Hepatocyte (in vitro differentiated cells): ENCODE data around the gene APOA4. TPM values are rescaled to one million over a fixed set of nuclear protein-coding genes. Genes with fewer than 3 reads are reported as not detected.

Experiments
- DNase-seq: peaks from one replicate; pipeline ENCODE4 v3.0.0-alpha.2; 2016; ENCODE audit warnings: low spot score
- H2AFZ ChIP-seq: fragments of 200-600 bp; sonication (generic); 2 replicates; pipeline ENCODE4 v1.6.0; 2016; ENCODE audit warnings: antibody characterized with exemption, mild to moderate bottlenecking
- H3K27ac ChIP-seq: fragments of 200-600 bp; sonication (generic); 2 replicates; pipeline ENCODE4 v1.5.1; 2016; ENCODE audit warnings: mild to moderate bottlenecking
- H3K27me3 ChIP-seq: fragments of 200-600 bp; sonication (generic); 2 replicates; pipeline ENCODE4 v1.6.1; 2016
- H3K36me3 ChIP-seq: fragments of 200-600 bp; sonication (generic); replicated peaks from 2 replicates; pipeline ENCODE4 v1.5.1; 2016; ENCODE audit warnings: low read depth; ENCODE audit not compliant: insufficient read depth
- H3K4me1 ChIP-seq: fragments of 200-600 bp; sonication (generic); 2 replicates; pipeline ENCODE4 v1.5.1; 2016; ENCODE audit warnings: mild to moderate bottlenecking, moderate library complexity; ENCODE audit not compliant: insufficient read depth
- H3K4me2 ChIP-seq: fragments of 200-600 bp; sonication (generic); 2 replicates; pipeline ENCODE4 v1.6.0; 2016
- H3K4me3 ChIP-seq: fragments of 200-600 bp; sonication (generic); 2 replicates; pipeline ENCODE4 v1.5.1; 2016; ENCODE audit warnings: mild to moderate bottlenecking
- H3K79me2 ChIP-seq: fragments of 200-600 bp; sonication (generic); 2 replicates; pipeline ENCODE4 v1.6.0; 2017; ENCODE audit warnings: mild to moderate bottlenecking
- H3K9me2 ChIP-seq: fragments of 200-600 bp; sonication (generic); replicated peaks from 2 replicates; pipeline ENCODE4 v1.6.0; 2017; ENCODE audit warnings: mild to moderate bottlenecking; ENCODE audit not compliant: insufficient read depth
- H3K9me3 ChIP-seq: fragments of 200-600 bp; sonication (generic); 2 replicates; pipeline ENCODE4 v1.5.1; 2016; ENCODE audit warnings: low read depth, mild to moderate bottlenecking
- H4K20me1 ChIP-seq: fragments of 200-600 bp; sonication (generic); 2 replicates; pipeline ENCODE4 v1.6.0; 2016; ENCODE audit warnings: mild to moderate bottlenecking; ENCODE audit not compliant: insufficient read depth, poor library complexity, severe bottlenecking
- EZH2 ChIP-seq: fragments of 200-600 bp; sonication (generic); IDR thresholded peaks from 2 replicates; pipeline ENCODE4 v1.6.1; 2016; ENCODE audit warnings: antibody characterized with exemption, mild to moderate bottlenecking, borderline replicate concordance
- EZH2phosphoT487 ChIP-seq: fragments of 200-600 bp; sonication (generic); IDR thresholded peaks from one replicate; pipeline ENCODE4 v1.6.1; 2018; ENCODE audit warnings: antibody characterized with exemption, mild to moderate bottlenecking, low read depth, moderate library complexity; ENCODE audit not compliant: unreplicated experiment, severe bottlenecking
- WGBS: methylation state at CpG from one replicate; pipeline ENCODE4 v1.1.6; 2016; ENCODE audit warnings: low lambda C conversion rate; ENCODE audit errors: missing lambda C conversion rate; 5-methylcytosine and 5-hydroxymethylcytosine counted together
- polyA plus RNA-seq: library from polyadenylated mRNA; unstranded; fragments of >200 nt; fragmentation: Nextera tagmentation; extraction: Ambion mirVana; gene quantifications from 2 replicates; pipeline ENCODE4 v1.2.1, GENCODE V29; 2016
- total RNA-seq: library from RNA; depleted of rRNA; stranded (reverse); fragments of >200 nt; gene quantifications from 2 replicates; pipeline ENCODE4 v1.2.3, GENCODE V29; 2014
- TF ChIP-seq, protein P1 (sequence below): fragments of 200-600 bp; sonication (generic); IDR thresholded peaks from 2 replicates; pipeline ENCODE4 v1.5.1; 2016; ENCODE audit warnings: antibody characterized with exemption, mild to moderate bottlenecking; ENCODE audit not compliant: poor library complexity

APOA4 gene
- total and polyA plus RNA-seq, 2 experiments from 2014 or later: 810 to 1,133 TPM

DNA sequence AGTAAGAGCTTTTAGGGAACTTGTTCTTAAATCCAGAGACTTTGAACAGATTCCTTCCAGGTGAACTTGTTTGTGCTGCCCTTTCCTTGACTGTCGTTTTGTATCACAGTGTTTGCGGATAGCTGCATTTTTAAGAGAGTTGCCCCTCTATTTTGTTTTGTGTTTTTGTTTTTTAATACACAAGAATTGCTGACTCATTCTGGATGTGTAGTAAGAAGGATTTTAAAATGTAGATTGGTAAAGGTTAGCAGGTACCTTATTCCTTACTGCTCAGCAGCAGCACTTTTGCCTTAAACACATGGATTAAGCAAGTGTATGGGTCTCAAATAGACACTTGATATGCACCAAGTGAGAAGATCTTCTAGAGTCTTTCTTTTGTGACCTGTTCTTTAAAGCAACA is 22.5 kb downstream of the APOA4 start:
- H3K27me3 ChIP-seq: no peaks in the 10 kb centered on the region
- H3K9me2 ChIP-seq: no peaks in the 10 kb centered on the region
- H3K27ac ChIP-seq: no peak overlapping the region
- no peaks in the 10 kb centered on the region for H3K9me3 ChIP-seq
- no peak overlapping the region for H3K4me3 ChIP-seq
- H3K4me2 ChIP-seq: no peak overlapping the region
- DNase-seq: no peak
- H2AFZ ChIP-seq: no peak overlapping the region
- no peaks in the 10 kb centered on the region for H3K79me2 ChIP-seq
- TF ChIP-seq EZH2phosphoT487 (no peak), EZH2 (no peak)
- TF ChIP-seq, protein P1, sequence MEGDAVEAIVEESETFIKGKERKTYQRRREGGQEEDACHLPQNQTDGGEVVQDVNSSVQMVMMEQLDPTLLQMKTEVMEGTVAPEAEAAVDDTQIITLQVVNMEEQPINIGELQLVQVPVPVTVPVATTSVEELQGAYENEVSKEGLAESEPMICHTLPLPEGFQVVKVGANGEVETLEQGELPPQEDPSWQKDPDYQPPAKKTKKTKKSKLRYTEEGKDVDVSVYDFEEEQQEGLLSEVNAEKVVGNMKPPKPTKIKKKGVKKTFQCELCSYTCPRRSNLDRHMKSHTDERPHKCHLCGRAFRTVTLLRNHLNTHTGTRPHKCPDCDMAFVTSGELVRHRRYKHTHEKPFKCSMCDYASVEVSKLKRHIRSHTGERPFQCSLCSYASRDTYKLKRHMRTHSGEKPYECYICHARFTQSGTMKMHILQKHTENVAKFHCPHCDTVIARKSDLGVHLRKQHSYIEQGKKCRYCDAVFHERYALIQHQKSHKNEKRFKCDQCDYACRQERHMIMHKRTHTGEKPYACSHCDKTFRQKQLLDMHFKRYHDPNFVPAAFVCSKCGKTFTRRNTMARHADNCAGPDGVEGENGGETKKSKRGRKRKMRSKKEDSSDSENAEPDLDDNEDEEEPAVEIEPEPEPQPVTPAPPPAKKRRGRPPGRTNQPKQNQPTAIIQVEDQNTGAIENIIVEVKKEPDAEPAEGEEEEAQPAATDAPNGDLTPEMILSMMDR: no peak
- H3K4me1 ChIP-seq: no peaks in the 10 kb centered on the region
- H3K36me3 ChIP-seq: no peaks in the 10 kb centered on the region
- WGBS: 89% methylated on average over 2 of the region's 2 CpGs
- H4K20me1 ChIP-seq: no peaks in the 10 kb centered on the region

DNA sequence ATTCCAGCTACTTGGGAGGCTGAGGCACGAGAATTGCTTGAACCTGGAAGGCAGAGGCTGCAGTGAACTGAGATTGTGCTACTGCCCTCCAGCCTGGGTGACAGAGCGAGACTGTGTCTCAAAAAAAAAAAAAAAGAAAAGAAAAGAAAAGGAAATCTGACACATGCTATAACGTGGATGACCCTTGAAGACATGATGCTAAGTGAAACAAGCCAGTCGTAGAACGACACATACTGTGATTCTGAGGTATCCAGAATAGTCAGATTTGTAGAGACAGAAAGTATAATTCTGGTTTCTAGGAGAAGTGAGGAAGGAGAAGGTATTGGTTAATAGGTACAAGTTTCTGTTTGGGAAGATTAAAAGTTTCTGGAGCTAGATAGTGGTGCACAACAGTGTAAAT is 24.7 kb downstream of the APOA4 start:
- WGBS: 92% methylated on average over 5 of the region's 5 CpGs
- TF ChIP-seq, protein P1: no peak
- no peak for TF ChIP-seq EZH2
- no peak for TF ChIP-seq EZH2phosphoT487

DNA sequence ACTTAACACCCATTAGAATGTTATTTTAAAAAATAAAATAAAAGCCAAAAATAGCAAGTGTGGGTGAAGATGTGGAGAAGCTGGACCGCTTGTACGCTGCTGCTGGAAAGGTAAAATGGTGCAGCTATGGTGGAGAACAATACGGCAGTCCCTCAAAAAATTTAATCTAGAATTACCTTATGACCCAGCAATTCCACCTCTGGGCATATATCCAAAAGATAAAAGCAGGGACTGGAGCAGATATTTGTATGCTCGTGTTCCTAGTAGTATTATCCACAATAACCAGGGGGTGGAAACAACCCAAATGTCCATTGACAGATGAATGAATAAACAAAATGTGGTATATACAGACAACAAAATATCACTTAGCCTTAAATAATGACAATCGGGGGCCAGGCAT is 25.3 kb downstream of the APOA4 start:
- no peaks in the 10 kb centered on the region for H3K9me3 ChIP-seq
- no peak for TF ChIP-seq EZH2phosphoT487
- TF ChIP-seq, protein P1: no peak
- no peak for TF ChIP-seq EZH2
- H3K27me3 ChIP-seq: no peaks in the 10 kb centered on the region
- no peak overlapping the region for H2AFZ ChIP-seq
- DNase-seq: no peak
- no peak overlapping the region for H3K27ac ChIP-seq
- H3K4me1 ChIP-seq: no peaks in the 10 kb centered on the region
- no peaks in the 10 kb centered on the region for H3K9me2 ChIP-seq
- H3K4me2 ChIP-seq: no peak overlapping the region
- no peak overlapping the region for H3K4me3 ChIP-seq
- WGBS: 90% methylated on average over 5 of the region's 5 CpGs
- no peaks in the 10 kb centered on the region for H4K20me1 ChIP-seq
- H3K36me3 ChIP-seq: no peaks in the 10 kb centered on the region
- no peaks in the 10 kb centered on the region for H3K79me2 ChIP-seq

More for the DNA sequence above, 24.7 kb downstream of the APOA4 start:
- H3K9me3 ChIP-seq: no peaks in the 10 kb centered on the region
- H4K20me1 ChIP-seq: no peaks in the 10 kb centered on the region
- H3K27ac ChIP-seq: no peak overlapping the region
- no peaks in the 10 kb centered on the region for H3K4me1 ChIP-seq
- no peaks in the 10 kb centered on the region for H3K79me2 ChIP-seq
- H3K36me3 ChIP-seq: no peaks in the 10 kb centered on the region
- H3K27me3 ChIP-seq: no peaks in the 10 kb centered on the region
- no peak overlapping the region for H2AFZ ChIP-seq
- H3K9me2 ChIP-seq: no peaks in the 10 kb centered on the region
- no peak for DNase-seq
- no peak overlapping the region for H3K4me2 ChIP-seq
- H3K4me3 ChIP-seq: no peak overlapping the region

DNA sequence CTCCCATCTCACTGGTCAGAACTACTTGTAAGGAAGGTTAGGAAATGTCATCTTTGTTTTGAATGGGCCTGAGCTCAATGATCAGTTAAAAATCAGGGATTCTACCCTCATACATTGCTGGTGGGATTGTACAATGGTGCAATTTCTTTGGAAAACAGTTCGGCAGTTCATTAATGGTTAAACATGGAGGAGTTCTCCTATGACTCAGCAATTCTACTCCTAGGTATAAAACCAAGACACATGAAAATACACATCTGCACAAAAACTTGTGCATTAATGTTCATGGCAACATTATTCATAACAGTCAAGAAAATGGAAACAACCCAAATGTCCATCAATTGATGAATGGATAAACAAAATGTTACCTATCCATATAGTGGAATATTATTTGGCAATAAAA is 26.6 kb downstream of the APOA4 start:
- 69% methylated on average over 1 of the region's 1 CpG for WGBS
- Histone ChIP-seq H3K4me1 (no peaks in the 10 kb centered on the region), H3K27me3 (no peaks in the 10 kb centered on the region), H2AFZ (no peak overlapping the region), H3K9me3 (no peaks in the 10 kb centered on the region), H3K4me3 (no peak overlapping the region), H3K27ac (no peak overlapping the region), H3K4me2 (no peak overlapping the region), H3K9me2 (no peaks in the 10 kb centered on the region), H3K36me3 (no peaks in the 10 kb centered on the region), H3K79me2 (no peaks in the 10 kb centered on the region), H4K20me1 (no peaks in the 10 kb centered on the region)
- TF ChIP-seq, protein P1: no peak
- TF ChIP-seq EZH2 (no peak), EZH2phosphoT487 (no peak)
- no peak for DNase-seq
